Activated effector memory CD4-positive, alpha-beta T cell treated with anti-CD3 and anti-CD28 coated beads, Interleukin-2, amount 50 U/mL, for 16 hours (primary cell): ENCODE measurements around the gene CACNB2.
"Not testable (repeated sequence)": the region's sequence is repeated elsewhere in the genome, so short reads cannot be mapped to it uniquely, and the experiment has no call there.

Experiments
- DNase-seq: peaks from one replicate; pipeline ENCODE4 v3.0.0-alpha.2; 2020

CACNB2 gene

DNA sequence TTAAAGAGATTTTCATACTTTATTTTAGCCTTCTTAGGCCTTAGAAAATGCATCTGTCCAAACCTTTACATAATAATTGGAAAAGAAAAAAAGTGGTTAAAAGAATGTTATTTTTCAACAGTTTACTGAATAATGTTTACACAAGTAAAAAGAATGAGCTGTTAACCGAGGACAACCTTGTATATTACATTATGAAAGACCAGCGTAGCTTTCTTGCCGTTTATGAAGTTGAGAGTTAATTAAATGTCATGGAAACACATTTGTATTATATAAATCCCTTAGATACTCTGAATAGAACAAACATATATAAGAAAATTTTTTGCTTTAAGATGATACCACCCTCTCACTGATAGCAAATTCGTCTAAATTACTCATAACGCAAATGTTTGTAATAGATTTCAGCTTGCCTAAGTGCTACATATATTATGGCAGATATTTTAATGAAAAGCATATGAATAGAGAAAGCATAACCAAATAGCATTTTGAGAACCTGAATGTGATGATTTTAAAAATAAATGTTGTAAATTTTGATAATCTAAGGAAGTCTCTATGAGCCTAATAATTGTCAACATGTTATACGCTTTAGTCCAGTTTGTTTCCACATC lies 9.1 kb downstream of the CACNB2 start:
- no peak for DNase-seq

DNA sequence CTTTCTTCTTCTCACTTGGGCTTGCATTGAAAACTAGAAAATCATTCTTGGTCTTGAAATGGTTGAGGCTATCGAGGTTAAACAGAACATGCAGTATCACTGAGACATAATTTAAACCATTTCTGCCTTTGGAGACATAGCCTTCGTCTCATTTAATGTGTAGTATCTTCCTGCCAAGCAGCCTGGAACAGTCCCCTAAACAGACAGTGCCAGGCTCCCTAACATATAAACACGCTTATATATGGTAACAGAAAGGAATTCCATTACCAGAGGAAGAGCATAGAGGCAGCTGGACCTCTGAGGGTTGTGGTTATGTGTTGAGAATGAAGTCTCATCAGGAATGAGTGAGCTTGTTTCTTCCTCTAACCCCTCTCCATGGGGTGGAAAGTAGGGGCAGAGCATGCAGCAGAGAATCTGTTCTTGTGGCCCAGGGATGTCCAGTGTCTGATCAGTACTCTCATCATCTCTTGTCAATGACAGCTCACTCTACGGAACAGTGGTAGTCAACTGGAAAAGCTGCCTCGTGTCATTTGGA lies 11.2 kb downstream of the CACNB2 start:
- no peak for DNase-seq

DNA sequence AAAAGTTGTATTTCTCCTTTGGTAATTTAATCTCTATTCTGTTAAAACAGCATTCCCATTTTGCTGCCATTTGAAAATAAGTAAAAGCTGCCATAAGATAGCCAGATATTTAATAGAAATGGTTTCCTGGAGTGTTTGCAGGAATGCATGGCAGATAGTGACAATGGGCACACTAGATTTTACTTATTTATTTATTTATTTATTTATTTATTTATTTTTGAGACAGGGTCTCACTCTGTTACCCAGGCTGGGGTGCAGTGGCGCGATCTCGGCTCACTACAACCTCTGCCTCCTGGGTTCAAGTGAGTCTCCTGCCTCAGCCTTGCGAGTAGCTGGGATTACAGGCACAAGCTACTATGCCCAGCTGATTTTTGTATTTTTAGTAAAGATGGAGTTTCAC lies 13.2 kb downstream of the CACNB2 start:
- not testable (repeated sequence) for DNase-seq

DNA sequence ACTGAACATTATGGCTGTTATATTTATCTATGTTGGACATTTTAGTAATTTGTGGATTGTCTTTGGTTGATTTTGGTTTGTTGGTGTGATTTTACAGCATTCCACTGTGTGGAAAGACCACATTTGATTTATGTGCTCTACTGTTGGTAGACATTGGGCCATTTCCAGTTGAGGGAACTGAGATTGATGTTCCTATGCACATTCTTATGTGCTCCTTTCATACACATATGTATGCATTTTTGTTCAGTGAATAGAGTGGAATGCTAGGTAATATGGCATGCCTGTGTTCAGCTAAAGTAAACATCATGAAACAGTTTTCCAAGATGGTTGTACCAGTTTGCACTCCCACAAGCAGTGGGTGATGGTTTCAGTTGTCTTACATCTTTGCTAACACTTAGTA lies 15.1 kb downstream of the CACNB2 start:
- no peak for DNase-seq

DNA sequence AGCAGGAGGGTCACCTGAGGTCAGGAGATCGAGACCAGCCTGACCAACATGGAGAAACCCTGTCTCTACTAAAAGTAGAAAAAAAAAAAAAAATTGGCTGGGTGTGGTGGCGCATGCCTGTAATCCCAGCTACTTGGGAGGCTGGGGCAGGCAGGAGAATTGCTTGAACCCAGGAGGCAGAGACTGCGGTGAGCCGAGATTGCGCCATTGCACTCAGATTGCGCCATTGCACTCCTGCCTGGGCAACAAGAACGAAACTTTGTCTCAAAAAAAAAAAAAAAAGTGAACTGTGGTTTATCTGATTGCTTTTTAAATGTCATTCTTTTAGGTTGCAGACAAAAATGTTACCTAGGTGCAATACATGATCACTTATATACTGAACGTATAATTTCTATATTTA lies 16.6 kb downstream of the CACNB2 start:
- not testable (repeated sequence) for DNase-seq

DNA sequence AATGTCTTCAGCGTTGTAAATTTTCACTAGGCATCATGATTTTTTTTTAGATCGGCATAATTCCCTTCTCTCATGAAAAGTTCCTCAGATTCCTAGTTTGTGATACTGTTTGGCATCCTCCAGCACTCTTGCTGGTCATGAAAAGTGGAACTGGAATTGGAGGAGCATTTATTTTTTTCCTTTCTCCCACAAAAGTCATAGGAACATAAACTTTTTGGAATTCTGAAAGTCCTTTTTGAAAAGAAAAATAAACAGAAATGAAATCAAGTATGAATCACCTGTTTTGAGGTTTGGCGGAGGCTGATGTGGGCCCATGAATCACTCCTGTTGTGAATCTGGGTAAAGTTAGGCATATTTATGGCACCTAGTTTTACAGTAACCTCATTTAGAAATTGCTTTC lies 17.7 kb downstream of the CACNB2 start:
- DNase-seq: no peak

DNA sequence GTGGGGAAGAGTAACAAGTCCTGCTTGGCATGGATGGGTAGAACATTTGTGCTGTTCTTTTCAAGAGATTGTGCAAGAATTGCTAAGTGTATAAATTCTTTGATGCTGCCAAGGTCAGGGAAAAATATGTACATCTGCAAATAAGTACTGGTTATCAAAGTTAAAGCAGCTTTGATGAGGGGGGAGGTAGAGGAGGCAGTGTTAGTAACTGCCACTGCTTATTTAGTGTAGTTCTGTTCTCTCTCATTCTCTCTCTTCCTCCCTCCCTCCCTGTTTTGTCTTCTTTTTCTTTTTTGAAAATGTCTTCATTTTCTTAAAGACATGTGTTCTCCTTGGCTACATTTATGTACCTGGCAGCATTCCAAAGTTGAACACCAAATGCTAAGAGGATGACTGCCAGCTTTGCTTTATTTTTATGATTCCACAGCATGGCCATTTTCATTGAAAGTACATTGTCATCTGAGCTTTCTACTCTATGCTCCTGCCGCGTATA lies 18.6 kb downstream of the CACNB2 start:
- no peak for DNase-seq

DNA sequence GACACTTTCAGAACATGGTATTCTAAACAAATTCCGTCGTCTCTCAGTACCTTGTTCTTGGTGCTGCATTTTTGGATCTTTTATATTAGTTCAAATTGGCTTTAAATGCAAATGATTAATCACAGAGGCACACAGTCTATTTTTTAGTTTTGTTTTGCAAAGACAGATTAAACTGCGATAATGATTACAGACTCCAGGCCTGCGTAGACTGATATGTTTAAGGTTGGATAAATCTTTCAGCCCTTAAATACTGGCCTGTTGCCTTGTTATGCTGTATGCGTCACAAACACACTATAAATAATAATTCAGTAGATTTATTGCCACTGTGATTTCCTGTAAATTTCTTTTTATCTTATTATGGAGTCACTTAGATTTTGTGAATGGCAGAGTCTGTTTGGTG lies 19.3 kb downstream of the CACNB2 start:
- DNase-seq: no peak

DNA sequence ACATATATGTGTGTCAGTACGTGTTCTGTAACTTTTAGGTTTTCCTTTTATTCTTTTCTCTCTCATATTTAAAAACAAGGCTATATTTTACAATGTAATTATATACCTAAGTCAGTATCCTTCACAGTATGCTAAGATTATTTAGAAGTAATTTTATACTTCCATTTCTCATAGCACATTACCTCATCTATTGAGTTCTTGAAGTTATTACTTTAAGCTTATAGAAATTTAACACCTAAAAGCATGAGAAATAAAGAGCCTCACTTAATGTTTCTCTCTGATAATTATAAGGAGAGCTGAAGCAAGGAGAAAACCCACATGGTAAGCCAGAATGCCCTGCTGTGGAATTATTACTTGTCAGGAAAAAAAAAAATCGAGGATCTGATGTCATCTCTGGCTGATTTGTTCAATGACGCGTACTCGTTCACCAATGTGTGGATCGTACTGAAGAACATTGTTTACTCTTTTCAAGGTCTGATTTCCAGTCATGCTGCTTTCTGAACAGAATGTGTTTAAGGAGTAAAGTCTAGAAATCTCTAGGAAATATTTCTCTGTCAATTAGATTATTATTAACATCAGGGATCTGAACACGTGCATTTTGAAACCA lies 21.9 kb downstream of the CACNB2 start:
- DNase-seq: no peak

DNA sequence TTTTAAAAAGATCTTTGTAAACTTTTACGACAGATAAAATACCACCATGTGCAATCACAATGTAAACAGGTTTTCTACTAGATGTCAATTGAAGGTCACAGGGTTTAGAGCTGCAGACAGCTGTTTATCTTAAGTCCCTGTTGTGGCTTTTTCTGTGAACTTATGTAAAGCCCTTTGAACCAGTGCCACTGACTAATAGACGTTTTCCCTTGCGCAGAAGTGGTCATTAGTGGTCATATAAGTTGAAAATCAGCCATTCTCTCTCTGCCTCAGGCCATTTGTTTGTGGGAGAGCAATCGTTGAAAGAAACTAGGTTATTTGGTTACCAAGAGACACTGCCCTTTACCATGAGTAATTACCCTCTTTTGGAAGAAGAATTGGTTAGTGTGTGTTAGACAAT lies 23.9 kb downstream of the CACNB2 start:
- no peak for DNase-seq

DNA sequence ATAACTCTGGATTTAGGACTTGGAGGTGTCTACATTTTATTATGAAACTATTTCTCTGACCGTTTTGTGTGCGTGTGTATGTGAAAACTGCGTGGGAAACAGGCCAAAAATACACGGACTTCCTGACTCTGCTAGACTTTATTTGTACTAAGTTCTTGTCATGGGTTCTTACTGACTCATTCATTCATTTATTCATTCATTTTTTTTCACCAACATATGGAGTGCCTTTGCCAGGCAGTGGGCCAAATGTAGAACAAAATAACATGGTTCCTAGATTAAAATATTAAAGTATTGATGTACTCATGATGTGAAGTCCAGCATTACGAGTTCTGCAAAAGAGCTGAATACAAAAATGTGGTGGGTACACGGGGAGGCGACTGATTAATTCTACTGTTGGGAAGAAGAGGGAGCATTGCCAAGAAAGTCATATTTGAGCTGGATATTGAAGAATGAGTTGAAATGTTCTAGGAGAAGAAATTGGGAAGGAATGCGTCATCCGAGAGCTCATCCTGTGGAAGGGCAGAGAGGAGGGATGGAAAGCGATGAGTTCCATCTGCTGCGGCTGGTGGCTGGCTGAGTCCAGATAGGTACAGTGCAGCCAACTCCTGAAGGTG lies 24.6 kb downstream of the CACNB2 start:
- DNase-seq: no peak

DNA sequence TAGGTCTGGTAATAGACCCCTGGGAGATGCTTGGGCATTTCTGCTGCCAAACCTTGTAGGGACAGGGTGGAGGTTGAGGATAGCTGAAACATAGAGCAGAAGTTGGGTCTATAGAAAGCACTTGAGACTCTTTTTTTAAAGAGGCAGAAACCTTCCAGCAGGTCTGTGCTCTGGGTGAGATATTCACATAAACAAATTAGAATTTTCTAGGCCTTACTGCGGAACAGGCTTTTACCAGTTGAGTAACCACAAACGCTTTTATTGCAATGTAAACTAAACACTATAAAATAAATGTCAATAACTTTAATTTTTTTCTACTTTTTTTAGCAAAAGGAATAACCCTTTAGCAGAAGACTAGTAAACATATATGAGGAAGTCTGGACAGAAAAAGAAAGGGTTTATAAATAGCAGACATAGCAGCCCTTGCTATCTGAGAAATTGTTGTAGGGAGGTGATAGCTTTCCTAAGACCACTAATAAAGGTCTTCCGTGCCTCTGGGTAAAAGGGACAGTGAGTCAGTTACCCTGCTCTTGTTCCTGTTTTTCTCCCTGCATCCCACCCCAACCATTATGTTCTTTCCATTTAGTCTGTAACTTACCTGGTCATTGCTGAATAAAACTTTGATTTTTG lies 38.7 kb downstream of the CACNB2 start:
- DNase-seq: no peak

DNA sequence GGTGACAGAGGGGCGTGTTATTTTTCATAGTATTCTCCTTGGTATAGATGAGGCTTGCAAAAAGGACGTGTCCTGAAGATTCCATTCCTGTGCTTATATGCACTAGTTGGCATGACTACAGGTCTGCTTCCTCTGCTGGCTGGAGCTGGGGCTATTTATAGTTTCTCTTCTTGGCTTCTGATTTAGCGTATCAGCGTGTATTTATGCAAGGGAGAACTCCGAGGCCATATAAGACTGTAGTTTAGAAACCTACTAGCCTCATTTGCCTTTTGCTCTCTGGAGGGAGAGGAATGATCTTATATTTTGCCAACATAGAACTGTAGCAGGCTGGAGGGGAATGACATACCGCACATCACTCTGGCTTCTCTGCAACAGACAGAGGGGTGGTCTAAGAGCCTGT lies 39.7 kb downstream of the CACNB2 start:
- DNase-seq: no peak

DNA sequence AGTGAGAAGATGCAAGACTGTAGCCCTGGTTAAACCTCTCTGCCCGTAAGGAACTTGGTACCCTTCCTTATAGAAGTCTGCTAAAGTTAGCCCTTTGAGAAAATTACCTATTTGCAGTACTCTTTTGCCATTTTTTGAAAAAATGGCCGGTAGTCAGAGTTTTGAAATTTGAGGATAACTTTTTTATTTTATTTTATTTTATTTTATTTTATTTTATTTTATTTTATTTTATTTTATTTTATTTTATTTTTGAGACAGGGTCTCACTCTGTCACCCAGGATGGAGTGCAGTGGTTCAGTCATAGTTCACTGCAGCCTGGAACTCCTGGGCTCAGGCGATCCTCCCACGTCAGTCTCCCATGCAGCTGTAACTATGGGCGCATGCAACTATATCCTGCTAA lies 41.2 kb downstream of the CACNB2 start:
- not testable (repeated sequence) for DNase-seq

DNA sequence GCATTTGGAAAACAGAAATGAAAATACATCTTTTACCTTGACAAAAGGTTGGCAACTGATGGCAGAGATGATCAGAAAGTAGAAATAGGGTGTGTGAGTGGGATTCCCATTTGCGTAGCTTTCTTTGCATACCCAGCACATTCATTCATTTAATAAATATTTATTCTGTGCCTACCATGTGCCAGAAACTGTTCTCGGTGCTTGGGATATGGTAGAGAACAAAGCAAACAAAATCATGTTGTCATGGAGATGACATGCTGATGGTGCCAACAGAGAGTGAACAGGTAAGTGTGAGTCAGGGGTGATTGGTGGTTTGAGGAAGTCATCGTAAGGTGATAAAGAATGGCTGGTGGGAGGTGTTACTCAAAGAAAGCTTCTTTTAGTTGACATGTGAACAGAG lies 45.4 kb downstream of the CACNB2 start:
- DNase-seq: no peak

DNA sequence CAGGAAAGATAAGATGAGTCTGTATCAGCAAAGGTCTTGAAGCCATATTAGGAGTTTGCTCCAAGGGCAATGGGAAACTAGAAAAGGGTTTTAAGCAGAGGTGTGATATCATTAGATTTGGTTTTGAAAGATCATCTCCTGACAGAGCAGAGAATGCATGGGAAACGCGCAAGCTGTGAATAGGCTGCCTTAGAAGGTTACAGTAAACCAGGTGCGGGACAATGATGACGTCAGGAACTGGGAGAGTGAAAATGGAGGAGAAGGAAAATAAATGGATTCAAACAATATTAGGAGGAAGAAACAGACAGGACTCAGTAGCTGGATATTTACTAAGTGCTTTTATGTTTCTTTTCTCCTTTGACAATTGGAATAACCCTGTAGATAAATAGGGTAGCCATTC lies 50.6 kb downstream of the CACNB2 start:
- DNase-seq: no peak

DNA sequence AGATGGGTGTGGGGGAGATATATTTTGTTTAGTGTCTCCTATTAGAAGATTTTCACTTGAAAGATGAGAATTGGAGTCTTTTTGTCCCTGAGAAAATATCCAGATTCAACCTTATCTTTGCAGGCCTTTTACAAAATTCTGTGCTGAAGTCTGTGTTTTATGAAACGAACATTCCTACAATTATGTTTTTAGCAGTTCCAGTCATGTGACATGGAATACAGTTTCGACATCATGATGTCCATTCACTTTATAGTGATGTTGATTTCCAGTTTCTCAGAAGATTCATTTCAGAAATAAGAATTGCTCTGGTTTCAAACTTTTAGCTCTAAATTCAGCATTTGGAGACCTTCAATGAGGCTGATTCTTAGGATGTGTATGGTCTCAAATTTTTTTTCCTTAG lies 54.4 kb downstream of the CACNB2 start:
- no peak for DNase-seq

DNA sequence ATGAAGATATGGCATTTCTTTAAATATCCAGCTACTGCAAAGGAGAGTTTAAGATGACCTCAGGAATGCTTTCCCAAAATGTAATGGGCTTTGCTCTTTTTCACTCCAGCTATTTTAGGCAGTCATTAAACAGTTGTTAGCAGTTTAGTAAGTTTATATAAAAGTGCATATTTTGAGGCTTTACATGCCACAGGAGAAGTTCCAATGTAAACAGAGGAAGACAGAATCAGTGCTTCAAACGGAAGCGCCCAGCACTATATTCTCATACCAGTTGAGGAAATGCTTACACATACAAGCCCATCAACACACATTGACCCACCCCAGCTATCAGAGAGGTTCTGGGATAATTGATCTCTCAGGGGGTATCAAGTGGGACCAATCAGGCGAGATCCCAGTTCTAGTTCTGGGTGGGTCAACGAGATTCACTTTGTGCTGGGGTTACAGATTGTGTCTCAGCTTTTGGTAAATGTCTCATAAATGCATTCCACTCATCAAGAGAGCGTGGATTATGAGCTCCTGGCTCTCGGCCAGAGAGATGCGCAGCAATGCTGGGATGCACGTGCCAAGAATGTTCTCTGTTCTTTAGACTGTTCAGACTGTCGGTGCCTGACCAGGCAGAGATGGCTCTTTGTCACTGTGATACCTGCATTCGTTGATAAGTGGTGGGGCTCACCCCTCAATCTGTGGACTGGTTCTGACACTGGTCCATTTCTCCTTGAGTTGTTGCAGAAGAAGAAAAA lies 55.0 kb downstream of the CACNB2 start:
- DNase-seq: no peak

DNA sequence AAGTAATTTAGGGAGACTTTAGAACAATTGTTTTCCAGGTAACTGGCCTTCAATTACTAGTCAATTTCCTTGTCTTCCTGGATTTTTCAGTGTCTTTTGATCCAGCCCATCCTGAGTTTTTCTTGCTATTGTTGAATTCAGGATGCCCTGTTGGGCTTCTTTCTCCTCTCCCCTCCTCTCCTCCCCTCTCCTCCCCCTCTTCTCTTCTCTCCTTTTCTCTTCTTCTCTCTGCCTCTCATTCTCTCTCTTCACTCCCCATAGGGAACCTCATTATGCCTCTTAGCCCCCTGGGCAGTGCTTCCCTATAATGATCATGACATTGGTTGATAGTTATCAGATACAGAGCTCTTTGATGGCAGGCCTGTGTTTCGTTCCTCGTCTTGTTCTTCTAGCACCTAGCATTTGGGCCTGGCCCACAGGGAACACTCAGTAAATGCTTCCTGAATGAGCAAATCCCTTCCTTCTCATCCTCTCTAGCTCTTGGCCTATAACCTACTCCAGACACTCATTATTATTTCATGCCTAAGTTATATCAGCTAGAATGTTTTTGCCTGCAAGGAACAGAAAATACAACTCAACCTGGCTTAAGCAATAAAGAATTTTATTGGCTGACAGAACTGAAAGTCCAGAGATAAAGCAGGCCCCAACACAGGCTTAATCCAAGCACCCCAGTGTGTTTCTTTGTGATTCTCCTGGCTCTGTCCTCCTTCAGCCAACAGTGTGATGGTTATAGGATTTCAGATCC lies 56.8 kb downstream of the CACNB2 start:
- no peak for DNase-seq

DNA sequence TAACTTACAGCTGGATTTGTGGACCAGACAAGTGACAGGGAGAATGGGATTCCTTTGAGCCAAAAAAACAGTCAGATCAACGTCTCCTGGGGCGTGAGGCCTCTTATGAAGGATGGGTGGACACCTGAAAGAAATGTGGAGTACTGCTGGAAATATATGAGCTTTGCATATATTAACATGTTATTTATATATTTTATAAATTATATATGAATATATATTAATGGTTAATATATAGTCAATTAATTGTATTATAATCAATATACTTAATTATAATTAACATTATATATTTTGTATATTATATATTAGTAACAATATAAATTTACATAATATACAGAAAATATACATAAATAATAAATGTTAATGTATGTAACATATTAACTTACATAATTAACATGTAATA lies 57.5 kb downstream of the CACNB2 start:
- no peak for DNase-seq

DNA sequence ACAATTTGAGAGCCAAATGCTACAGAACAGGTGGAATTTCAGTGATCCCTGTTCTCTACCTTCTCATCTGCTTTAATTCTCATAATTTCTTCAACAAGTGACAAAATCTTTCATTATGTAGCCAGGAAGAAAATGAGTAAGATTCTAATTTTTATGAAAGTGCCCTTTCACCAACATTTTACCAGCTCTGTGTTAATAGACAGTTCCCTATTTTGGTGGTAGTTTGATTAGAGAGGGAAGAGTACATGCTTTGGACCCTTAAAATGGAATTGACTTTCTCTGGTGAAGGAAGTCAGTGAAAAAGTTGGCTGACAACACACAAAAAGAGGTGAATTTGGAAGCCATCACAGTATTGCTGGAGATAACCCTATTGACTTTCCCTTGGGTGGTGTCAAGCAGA lies 61.7 kb downstream of the CACNB2 start:
- DNase-seq: no peak

DNA sequence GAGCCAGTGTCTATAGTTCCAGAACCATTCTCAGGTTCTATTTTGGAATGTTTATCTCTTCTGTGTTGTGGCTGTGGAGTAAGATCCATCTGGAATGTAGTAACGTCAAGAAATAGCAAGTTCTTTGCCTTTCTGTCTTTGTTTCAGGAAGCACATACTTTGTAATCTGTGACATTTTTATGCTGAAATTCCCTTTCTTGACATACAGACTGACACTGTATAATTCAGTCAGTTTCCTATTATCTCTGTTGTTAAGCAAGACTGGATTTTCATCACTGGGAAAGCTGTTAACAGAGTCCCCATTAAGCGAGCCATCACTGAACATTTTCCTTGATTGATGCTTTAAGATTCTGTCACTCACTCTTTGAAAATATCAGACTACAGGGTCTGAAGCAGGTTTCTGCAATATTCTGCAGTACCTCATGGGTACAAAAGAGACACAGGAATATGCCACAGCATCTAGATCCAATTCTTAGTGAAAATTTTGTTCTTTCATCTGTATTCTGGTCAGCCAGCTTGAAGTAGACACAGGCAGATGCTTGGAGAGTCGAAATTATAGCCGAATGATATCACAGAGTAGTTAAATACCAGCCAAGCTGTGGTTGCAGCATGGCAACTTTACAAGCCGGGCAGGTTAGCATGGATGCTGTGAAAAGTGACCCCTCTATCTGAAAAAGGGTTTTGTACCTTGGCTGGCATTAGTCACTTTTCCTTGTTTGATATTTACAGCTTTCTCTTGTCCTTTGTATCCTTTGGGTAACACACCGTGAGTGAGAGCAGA lies 62.6 kb downstream of the CACNB2 start:
- no peak for DNase-seq
